Measurements from ENCODE around the gene MIR17HG. TPM values are rescaled to one million over a fixed set of nuclear protein-coding genes. Genes with fewer than 3 reads are reported as not detected.
"Not testable (repeated sequence)": the region's sequence is repeated elsewhere in the genome, so short reads cannot be mapped to it uniquely, and the experiment has no call there.

The MIR17HG gene
- 2.2 TPM for polyA plus RNA-seq (2013, experiment 1 of 2; ENCODE audit: insufficient read length)
- polyA plus RNA-seq (2013, experiment 2 of 2; ENCODE audit: insufficient read length), result 2.1 TPM

- peak; percentile 88 for DNase-seq
Observed at GRCh38 chr13:91347202-91347995, at the start of gene MIR17HG. TSS of gene MIR17HG (plus strand) at chr13:91347687.

GRCh38 chr13:91298060-91298459 lies 49.4 kb upstream of the MIR17HG start:
- no peak for DNase-seq

- DNase-seq, result no peak
Observed at GRCh38 chr13:91302111-91302510, 45.4 kb upstream of the MIR17HG start.

- DNase-seq, result no peak
Observed at GRCh38 chr13:91303031-91303430, 44.5 kb upstream of the MIR17HG start.

GRCh38 chr13:91304741-91305140 lies 42.7 kb upstream of the MIR17HG start:
- peak; percentile 7 for DNase-seq

- no peak for DNase-seq
Observed at GRCh38 chr13:91305652-91306051, 41.8 kb upstream of the MIR17HG start.

GRCh38 chr13:91307887-91308286 lies 39.6 kb upstream of the MIR17HG start:
- DNase-seq, result no peak

- DNase-seq, result no peak
Observed at GRCh38 chr13:91308299-91308698, 39.2 kb upstream of the MIR17HG start.

GRCh38 chr13:91311491-91311890 lies 36.0 kb upstream of the MIR17HG start:
- no peak for DNase-seq

- DNase-seq, result no peak
Observed at GRCh38 chr13:91312324-91312723, 35.2 kb upstream of the MIR17HG start.

- peak; percentile 5 for DNase-seq
Observed at GRCh38 chr13:91313103-91313502, 34.4 kb upstream of the MIR17HG start.

GRCh38 chr13:91313581-91313980 lies 33.9 kb upstream of the MIR17HG start:
- no peak for DNase-seq

GRCh38 chr13:91314888-91315287 lies 32.6 kb upstream of the MIR17HG start:
- DNase-seq, result no peak

GRCh38 chr13:91318886-91319285 lies 28.6 kb upstream of the MIR17HG start:
- DNase-seq, result no peak

- DNase-seq, result no peak
Observed at GRCh38 chr13:91319996-91320395, 27.5 kb upstream of the MIR17HG start.

GRCh38 chr13:91320990-91321389 lies 26.5 kb upstream of the MIR17HG start:
- not testable (repeated sequence) for DNase-seq

GRCh38 chr13:91323349-91323748 lies 24.1 kb upstream of the MIR17HG start:
- DNase-seq, result no peak

GRCh38 chr13:91326146-91326545 lies 21.3 kb upstream of the MIR17HG start:
- DNase-seq, result no peak

- no peak for DNase-seq
Observed at GRCh38 chr13:91328726-91329125, 18.8 kb upstream of the MIR17HG start.

- DNase-seq, result no peak
Observed at GRCh38 chr13:91329733-91330132, 17.8 kb upstream of the MIR17HG start.

GRCh38 chr13:91331047-91331915 lies 16.2 kb upstream of the MIR17HG start:
- DNase-seq, result no peak

GRCh38 chr13:91346062-91346461 lies 1.4 kb upstream of the MIR17HG start:
- DNase-seq, result no peak

- no peak for DNase-seq
Observed at GRCh38 chr13:91346850-91347201, 661 bp upstream of the MIR17HG start.
